Kidney (tissue), 14 donors: ENCODE results near the gene NCAN. TPM values are rescaled to one million over a fixed set of nuclear protein-coding genes. Genes with fewer than 3 reads are reported as not detected.

ENCODE experiments used
- DNase-seq, 5 donors: peaks; one replicate each; pipeline ENCODE4 v3.0.0-alpha.2; 2013 to 2020
- FAIRE-seq: peaks from 2 replicates; lab custom pipeline; 2012; peaks lifted over from hg19 to GRCh38; lab: Jason Lieb, UNC
- H3K27ac ChIP-seq, 2 donors: one replicate each; pipeline ENCODE4 v1.7.0; 2013; ENCODE audit warnings: low read depth in 2 of 2, low read length in 2 of 2, inconsistent platforms in 1 of 2
- H3K27me3 ChIP-seq: one replicate; pipeline ENCODE4 v1.7.1; 2013; ENCODE audit warnings: low read length, inconsistent platforms; ENCODE audit not compliant: control insufficient read depth, insufficient read depth
- H3K36me3 ChIP-seq, 3 donors: one replicate each; pipeline versions ENCODE4 v1.7.0 to v1.7.1; 2013; ENCODE audit warnings: low read length in 3 of 3, control low read depth in 1 of 3, inconsistent platforms in 1 of 3; ENCODE audit not compliant: insufficient read depth in 3 of 3, control insufficient read depth in 2 of 3
- H3K4me1 ChIP-seq, 3 donors: one replicate each; pipeline versions ENCODE4 v1.7.0 to v1.7.1; 2013; ENCODE audit warnings: low read length in 3 of 3, inconsistent platforms in 1 of 3, low read depth in 1 of 3; ENCODE audit not compliant: control insufficient read depth in 2 of 3, insufficient read depth in 2 of 3
- H3K4me3 ChIP-seq, 3 donors: one replicate each; pipeline versions ENCODE4 v1.7.0 to v1.8.1; 2013; ENCODE audit warnings: low read length in 3 of 3, control low read depth in 1 of 3, inconsistent platforms in 1 of 3
- H3K9ac ChIP-seq, 3 donors: one replicate each; pipeline versions ENCODE4 v1.7.0 to v1.7.1; 2013; ENCODE audit warnings: low read length in 3 of 3, control low read depth in 1 of 3, inconsistent platforms in 1 of 3
- H3K9me3 ChIP-seq, 3 donors: one replicate each; pipeline versions ENCODE4 v1.7.0 to v1.7.1; 2013; ENCODE audit warnings: low read length in 3 of 3, control low read depth in 1 of 3, inconsistent platforms in 1 of 3; ENCODE audit not compliant: control insufficient read depth in 2 of 3, insufficient read depth in 1 of 3
- CTCF ChIP-seq: IDR thresholded peaks from 3 replicates; pipeline ENCODE4 v1.5.1; 2012; ENCODE audit warnings: mild to moderate bottlenecking, moderate library complexity, borderline replicate concordance; ENCODE audit not compliant: insufficient read depth; ENCODE audit errors: extremely low read depth
- intact Hi-C: fragments of 100-400 bp; cut with DNase I; formaldehyde crosslinking; loops from one replicate; pipeline ENCODE4 v1.11.1; 2022
- polyA plus RNA-seq: library from polyadenylated mRNA; stranded (reverse); fragments of 350-450 nt; fragmentation: Illumina TruSeq; extraction: RNeasy Lipid Tissue Mini Kit (QIAGEN cat#74804); gene quantifications from one replicate; pipeline ENCODE4 v1.2.3, GENCODE V29; 2014; ENCODE audit warnings: low read depth, low replicate concordance; ENCODE audit not compliant: insufficient read depth
- total RNA-seq: library from RNA; stranded (reverse); fragmentation: NEBNext Ultra II Directional; extraction: Animal tissue kit (Norgen Biotek cat#: 25700); gene quantifications from one replicate; pipeline ENCODE4 v1.2.1, GENCODE V29; 2021
- donor health status: control.
- donor health status: control.
- donor health status: control.
- donor health status: control.
- donor health status: control.
- donor health status: DM: yes; HTN: yes; CAD: no.
- donor health status: Normal renal cell carcinoma (clear cell type).

Gene NCAN
- total and polyA plus RNA-seq, 2 donors from 2014 or later = 0.13 TPM; not detected in 1

GRCh38 chr19:19267305-19267704, 55.5 kb downstream of the NCAN start:
- Histone ChIP-seq H3K4me3 (no peak overlapping the region), H3K9ac (no peak overlapping the region), H3K27me3 (peaks cover 4% of the 10 kb centered on the region), H3K27ac (no peak overlapping the region), H3K9me3 (no peaks in the 10 kb centered on the region), H3K4me1 (peaks cover 0 to 4% (median 0%) of the 10 kb centered on the region in 3 donors), H3K36me3 (no peaks in the 10 kb centered on the region)
- DNase-seq (no peak), FAIRE-seq (no peak)
- intact Hi-C loops = no loop called here
- no peak for TF ChIP-seq CTCF

GRCh38 chr19:19268453-19269385, 57.0 kb downstream of the NCAN start:
- intact Hi-C loops = no loop called here
- FAIRE-seq (no peak), DNase-seq (no peak)
- Histone ChIP-seq H3K9me3 (no peaks in the 10 kb centered on the region), H3K36me3 (no peaks in the 10 kb centered on the region), H3K27me3 (no peaks in the 10 kb centered on the region), H3K27ac (no peak overlapping the region), H3K9ac (no peak overlapping the region), H3K4me3 (no peak overlapping the region), H3K4me1 (peaks cover 0 to 6% (median 3%) of the 10 kb centered on the region in 3 donors)
- no peak for TF ChIP-seq CTCF

GRCh38 chr19:19269952-19270694, 58.4 kb downstream of the NCAN start:
- intact Hi-C loops = no loop called here
- no peak for TF ChIP-seq CTCF
- no peak for DNase-seq
- Histone ChIP-seq H3K27me3 (no peaks in the 10 kb centered on the region), H3K36me3 (no peaks in the 10 kb centered on the region), H3K9me3 (no peaks in the 10 kb centered on the region), H3K27ac (no peak overlapping the region), H3K4me1 (peaks cover 0 to 10% (median 7%) of the 10 kb centered on the region in 3 donors), H3K4me3 (no peak overlapping the region), H3K9ac (no peak overlapping the region)
- no peak for FAIRE-seq
